SK-N-SH treated with all-trans-retinoic acid at 6 μM for 48 hours (cell line): ENCODE data around the gene GAP43.

Experiments
- ATAC-seq: fragments of 200-7000 bp; cut with Tn5 transposase; 3 replicates; pipeline ENCODE4 v1.9.1; 2020; ENCODE audit warnings: mild to moderate bottlenecking, moderate library complexity
- ARNTL ChIP-seq: fragments of 450-650 bp; formaldehyde crosslinking; IDR thresholded peaks from 2 replicates; pipeline ENCODE4 v1.5.0; 2020; ENCODE audit warnings: low read depth, mild to moderate bottlenecking, moderate library complexity, borderline replicate concordance
- CREB5 ChIP-seq: fragments of 250-450 bp; sonication (Bioruptor Pico); IDR thresholded peaks from 2 replicates; pipeline ENCODE4 v1.5.1; 2020; ENCODE audit warnings: low read depth, mild to moderate bottlenecking, moderate library complexity
- CSDC2 ChIP-seq: fragments of 250-450 bp; sonication (Bioruptor Pico); IDR thresholded peaks from 2 replicates; pipeline ENCODE4 v1.5.0; 2020; ENCODE audit warnings: mild to moderate bottlenecking, moderate library complexity
- CSRNP3 ChIP-seq: fragments of 250-450 bp; sonication (Bioruptor Pico); IDR thresholded peaks from 2 replicates; pipeline ENCODE4 v1.5.1; 2021; ENCODE audit warnings: mild to moderate bottlenecking, moderate library complexity
- ESRRG ChIP-seq: fragments of 250-450 bp; sonication (Bioruptor Pico); IDR thresholded peaks from 2 replicates; pipeline ENCODE4 v1.6.1; 2021; ENCODE audit warnings: mild to moderate bottlenecking
- GLIS3 ChIP-seq: fragments of 250-450 bp; sonication (Bioruptor Pico); IDR thresholded peaks from 2 replicates; pipeline ENCODE4 v1.5.0; 2020; ENCODE audit warnings: mild to moderate bottlenecking, moderate library complexity
- ISL1 ChIP-seq: fragments of 250-450 bp; sonication (Bioruptor Pico); IDR thresholded peaks from 2 replicates; pipeline ENCODE4 v2.1.2; 2022; ENCODE audit warnings: mild to moderate bottlenecking, moderate library complexity
- OSR1 ChIP-seq: fragments of 250-450 bp; sonication (Bioruptor Pico); IDR thresholded peaks from 2 replicates; pipeline ENCODE4 v1.8.0; 2022; ENCODE audit warnings: moderate library complexity, mild to moderate bottlenecking, inconsistent platforms
- RARB ChIP-seq: fragments of 250-450 bp; sonication (Bioruptor Pico); IDR thresholded peaks from 2 replicates; pipeline ENCODE4 v1.8.0; 2021; ENCODE audit warnings: mild to moderate bottlenecking, moderate library complexity
- SNAI2 ChIP-seq: fragments of 250-450 bp; sonication (Bioruptor Pico); IDR thresholded peaks from 2 replicates; pipeline ENCODE4 v1.5.0; 2020; ENCODE audit warnings: mild to moderate bottlenecking, moderate library complexity
- TOX ChIP-seq: fragments of 250-450 bp; sonication (Bioruptor Pico); IDR thresholded peaks from 2 replicates; pipeline ENCODE4 v1.8.0; 2021; ENCODE audit warnings: mild to moderate bottlenecking, moderate library complexity, borderline replicate concordance
- ZC3H10 ChIP-seq: fragments of 250-450 bp; sonication (Bioruptor Pico); IDR thresholded peaks from 2 replicates; pipeline ENCODE4 v1.5.1; 2021; ENCODE audit warnings: mild to moderate bottlenecking, moderate library complexity
- ZFP3 ChIP-seq: fragments of 250-450 bp; sonication (Bioruptor Pico); IDR thresholded peaks from 2 replicates; pipeline ENCODE4 v1.5.0; 2020; ENCODE audit warnings: mild to moderate bottlenecking, moderate library complexity
- ZFP30 ChIP-seq: fragments of 450-650 bp; formaldehyde crosslinking; IDR thresholded peaks from 2 replicates; pipeline ENCODE4 v1.5.0; 2022; ENCODE audit warnings: mild to moderate bottlenecking, moderate library complexity
- ZNF70 ChIP-seq: fragments of 450-650 bp; formaldehyde crosslinking; IDR thresholded peaks from 2 replicates; pipeline ENCODE4 v1.5.0; 2020; ENCODE audit warnings: mild to moderate bottlenecking, moderate library complexity
- TF ChIP-seq, protein P1 (sequence below): fragments of 250-450 bp; sonication (Bioruptor Pico); IDR thresholded peaks from 2 replicates; pipeline ENCODE4 v1.8.0; 2021; ENCODE audit warnings: low read depth, mild to moderate bottlenecking, moderate library complexity, borderline replicate concordance
- TF ChIP-seq, protein P2 (sequence below): fragments of 250-450 bp; sonication (Bioruptor Pico); IDR thresholded peaks from 2 replicates; pipeline ENCODE4 v1.5.0; 2020; ENCODE audit warnings: mild to moderate bottlenecking, moderate library complexity

GAP43 gene

DNA sequence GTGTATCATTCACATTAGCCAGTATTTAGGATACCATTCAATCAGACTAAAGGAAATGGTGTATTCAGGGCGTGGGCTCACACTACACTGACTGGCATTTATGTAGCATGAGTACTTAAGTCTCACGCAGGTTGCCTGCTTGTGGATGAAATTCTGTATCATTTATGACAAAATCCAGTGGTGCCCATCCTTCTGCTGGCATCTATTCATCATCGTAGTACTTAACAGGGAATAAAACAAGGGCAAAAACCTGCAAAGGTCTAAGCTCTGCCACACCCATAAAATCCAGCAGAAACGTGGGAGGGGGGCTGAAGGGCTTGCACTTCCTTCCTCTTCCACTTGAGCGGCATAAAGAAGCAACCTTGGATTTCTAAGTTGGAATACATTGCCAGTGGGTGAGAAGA, 2.7 kb downstream of the GAP43 start:
- TF ChIP-seq ZNF70 (CRISPR knock-in tag), result no peak
- TF ChIP-seq ZFP30 (CRISPR knock-in tag), result no peak
- no peak for TF ChIP-seq ISL1
- no peak for TF ChIP-seq OSR1 (CRISPR knock-in tag)
- TF ChIP-seq CSDC2, result no peak
- TF ChIP-seq ESRRG (CRISPR knock-in tag), result no peak
- TF ChIP-seq RARB (CRISPR knock-in tag), result no peak
- no peak for TF ChIP-seq GLIS3
- no peak for TF ChIP-seq CSRNP3
- TF ChIP-seq, all 23 proteins: peak for 0
- ATAC-seq, result no peak

DNA sequence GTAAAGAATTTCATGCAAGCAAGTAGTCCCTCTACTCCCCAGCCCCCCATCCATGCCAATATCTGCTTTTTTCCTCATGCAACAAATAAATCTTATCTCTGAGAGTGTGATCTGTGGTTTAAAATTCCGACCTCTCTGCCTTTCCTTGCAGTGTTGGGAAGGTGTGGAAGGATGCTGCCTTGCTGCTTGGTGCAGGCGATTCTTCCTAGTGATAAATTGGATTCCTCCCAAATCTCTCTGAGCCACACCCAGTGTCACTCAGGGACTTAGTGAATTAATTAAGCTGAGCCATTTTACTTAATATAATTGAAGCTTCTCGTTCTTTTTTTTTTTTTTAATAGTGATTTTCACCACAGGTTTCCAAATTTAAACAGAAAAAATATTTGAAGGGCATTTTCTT, 3.4 kb downstream of the GAP43 start:
- ATAC-seq, result no peak
- TF ChIP-seq ZFP3 (CRISPR knock-in tag) (no peak), ARNTL (CRISPR knock-in tag) (no peak), ZC3H10 (CRISPR knock-in tag) (no peak), ZFP30 (CRISPR knock-in tag) (no peak), GLIS3 (no peak), TOX (CRISPR knock-in tag) (no peak), ESRRG (CRISPR knock-in tag) (no peak), CSRNP3 (no peak), CSDC2 (no peak), CREB5 (CRISPR knock-in tag) (no peak), RARB (CRISPR knock-in tag) (no peak), OSR1 (CRISPR knock-in tag) (no peak)
- TF ChIP-seq, protein P1, sequence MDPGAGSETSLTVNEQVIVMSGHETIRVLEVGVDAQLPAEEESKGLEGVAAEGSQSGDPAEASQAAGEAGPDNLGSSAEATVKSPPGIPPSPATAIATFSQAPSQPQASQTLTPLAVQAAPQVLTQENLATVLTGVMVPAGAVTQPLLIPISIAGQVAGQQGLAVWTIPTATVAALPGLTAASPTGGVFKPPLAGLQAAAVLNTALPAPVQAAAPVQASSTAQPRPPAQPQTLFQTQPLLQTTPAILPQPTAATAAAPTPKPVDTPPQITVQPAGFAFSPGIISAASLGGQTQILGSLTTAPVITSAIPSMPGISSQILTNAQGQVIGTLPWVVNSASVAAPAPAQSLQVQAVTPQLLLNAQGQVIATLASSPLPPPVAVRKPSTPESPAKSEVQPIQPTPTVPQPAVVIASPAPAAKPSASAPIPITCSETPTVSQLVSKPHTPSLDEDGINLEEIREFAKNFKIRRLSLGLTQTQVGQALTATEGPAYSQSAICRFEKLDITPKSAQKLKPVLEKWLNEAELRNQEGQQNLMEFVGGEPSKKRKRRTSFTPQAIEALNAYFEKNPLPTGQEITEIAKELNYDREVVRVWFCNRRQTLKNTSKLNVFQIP, result no peak
- TF ChIP-seq, protein P2, sequence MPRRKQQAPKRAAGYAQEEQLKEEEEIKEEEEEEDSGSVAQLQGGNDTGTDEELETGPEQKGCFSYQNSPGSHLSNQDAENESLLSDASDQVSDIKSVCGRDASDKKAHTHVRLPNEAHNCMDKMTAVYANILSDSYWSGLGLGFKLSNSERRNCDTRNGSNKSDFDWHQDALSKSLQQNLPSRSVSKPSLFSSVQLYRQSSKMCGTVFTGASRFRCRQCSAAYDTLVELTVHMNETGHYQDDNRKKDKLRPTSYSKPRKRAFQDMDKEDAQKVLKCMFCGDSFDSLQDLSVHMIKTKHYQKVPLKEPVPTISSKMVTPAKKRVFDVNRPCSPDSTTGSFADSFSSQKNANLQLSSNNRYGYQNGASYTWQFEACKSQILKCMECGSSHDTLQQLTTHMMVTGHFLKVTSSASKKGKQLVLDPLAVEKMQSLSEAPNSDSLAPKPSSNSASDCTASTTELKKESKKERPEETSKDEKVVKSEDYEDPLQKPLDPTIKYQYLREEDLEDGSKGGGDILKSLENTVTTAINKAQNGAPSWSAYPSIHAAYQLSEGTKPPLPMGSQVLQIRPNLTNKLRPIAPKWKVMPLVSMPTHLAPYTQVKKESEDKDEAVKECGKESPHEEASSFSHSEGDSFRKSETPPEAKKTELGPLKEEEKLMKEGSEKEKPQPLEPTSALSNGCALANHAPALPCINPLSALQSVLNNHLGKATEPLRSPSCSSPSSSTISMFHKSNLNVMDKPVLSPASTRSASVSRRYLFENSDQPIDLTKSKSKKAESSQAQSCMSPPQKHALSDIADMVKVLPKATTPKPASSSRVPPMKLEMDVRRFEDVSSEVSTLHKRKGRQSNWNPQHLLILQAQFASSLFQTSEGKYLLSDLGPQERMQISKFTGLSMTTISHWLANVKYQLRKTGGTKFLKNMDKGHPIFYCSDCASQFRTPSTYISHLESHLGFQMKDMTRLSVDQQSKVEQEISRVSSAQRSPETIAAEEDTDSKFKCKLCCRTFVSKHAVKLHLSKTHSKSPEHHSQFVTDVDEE (CRISPR knock-in tag), result no peak

GRCh38 chr3:115627180-115628074, 4.1 kb downstream of the GAP43 start:
- TF ChIP-seq CREB5 (CRISPR knock-in tag) (no peak), RARB (CRISPR knock-in tag) (no peak), ZFP30 (CRISPR knock-in tag) (no peak), SNAI2 (CRISPR knock-in tag) (no peak)
- TF ChIP-seq, protein P2 (CRISPR knock-in tag), result no peak
- TF ChIP-seq, all 23 proteins: peak for 0
- no peak for ATAC-seq
